Kidney (tissue), 14 donors: Measurements from ENCODE around the gene MVP. TPM values are rescaled to one million over a fixed set of nuclear protein-coding genes. Genes with fewer than 3 reads are reported as not detected.

Experiments
- DNase-seq, 5 donors: peaks; one replicate each; pipeline ENCODE4 v3.0.0-alpha.2; 2013 to 2020
- FAIRE-seq: peaks from 2 replicates; lab custom pipeline; 2012; peaks lifted over from hg19 to GRCh38; lab: Jason Lieb, UNC
- H3K27ac ChIP-seq, 2 donors: one replicate each; pipeline ENCODE4 v1.7.0; 2013; ENCODE audit warnings: low read depth in 2 of 2, low read length in 2 of 2, inconsistent platforms in 1 of 2
- H3K27me3 ChIP-seq: one replicate; pipeline ENCODE4 v1.7.1; 2013; ENCODE audit warnings: low read length, inconsistent platforms; ENCODE audit not compliant: control insufficient read depth, insufficient read depth
- H3K36me3 ChIP-seq, 3 donors: one replicate each; pipeline versions ENCODE4 v1.7.0 to v1.7.1; 2013; ENCODE audit warnings: low read length in 3 of 3, control low read depth in 1 of 3, inconsistent platforms in 1 of 3; ENCODE audit not compliant: insufficient read depth in 3 of 3, control insufficient read depth in 2 of 3
- H3K4me1 ChIP-seq, 3 donors: one replicate each; pipeline versions ENCODE4 v1.7.0 to v1.7.1; 2013; ENCODE audit warnings: low read length in 3 of 3, inconsistent platforms in 1 of 3, low read depth in 1 of 3; ENCODE audit not compliant: control insufficient read depth in 2 of 3, insufficient read depth in 2 of 3
- H3K4me3 ChIP-seq, 3 donors: one replicate each; pipeline versions ENCODE4 v1.7.0 to v1.8.1; 2013; ENCODE audit warnings: low read length in 3 of 3, control low read depth in 1 of 3, inconsistent platforms in 1 of 3
- H3K9ac ChIP-seq, 3 donors: one replicate each; pipeline versions ENCODE4 v1.7.0 to v1.7.1; 2013; ENCODE audit warnings: low read length in 3 of 3, control low read depth in 1 of 3, inconsistent platforms in 1 of 3
- H3K9me3 ChIP-seq, 3 donors: one replicate each; pipeline versions ENCODE4 v1.7.0 to v1.7.1; 2013; ENCODE audit warnings: low read length in 3 of 3, control low read depth in 1 of 3, inconsistent platforms in 1 of 3; ENCODE audit not compliant: control insufficient read depth in 2 of 3, insufficient read depth in 1 of 3
- intact Hi-C: fragments of 100-400 bp; cut with DNase I; formaldehyde crosslinking; loops from one replicate; pipeline ENCODE4 v1.11.1; 2022
- polyA plus RNA-seq: library from polyadenylated mRNA; stranded (reverse); fragments of 350-450 nt; fragmentation: Illumina TruSeq; extraction: RNeasy Lipid Tissue Mini Kit (QIAGEN cat#74804); gene quantifications from one replicate; pipeline ENCODE4 v1.2.3, GENCODE V29; 2014; ENCODE audit warnings: low read depth, low replicate concordance; ENCODE audit not compliant: insufficient read depth
- total RNA-seq: library from RNA; stranded (reverse); fragmentation: NEBNext Ultra II Directional; extraction: Animal tissue kit (Norgen Biotek cat#: 25700); gene quantifications from one replicate; pipeline ENCODE4 v1.2.1, GENCODE V29; 2021
- TF ChIP-seq, protein P1 (sequence below): IDR thresholded peaks from 3 replicates; pipeline ENCODE4 v1.5.1; 2012; ENCODE audit warnings: mild to moderate bottlenecking, moderate library complexity, borderline replicate concordance; ENCODE audit not compliant: insufficient read depth; ENCODE audit errors: extremely low read depth
- donor health status: control.
- donor health status: control.
- donor health status: control.
- donor health status: control.
- donor health status: control.
- donor health status: DM: yes; HTN: yes; CAD: no.
- donor health status: Normal renal cell carcinoma (clear cell type).

The MVP gene
- total and polyA plus RNA-seq, 2 donors from 2014 or later, result 123 to 271 TPM

GRCh38 chr16:29843931-29844330 is 23.7 kb downstream of the MVP start:
- DNase-seq (no peak), FAIRE-seq (no peak)
- Histone ChIP-seq H3K27ac (no peak overlapping the region), H3K9me3 (no peaks in the 10 kb centered on the region), H3K4me3 (no peak overlapping the region), H3K27me3 (no peaks in the 10 kb centered on the region), H3K9ac (no peak overlapping the region), H3K36me3 (peaks cover 0 to 56% (median 38%) of the 10 kb centered on the region in 3 donors), H3K4me1 (no peaks in the 10 kb centered on the region)
- intact Hi-C loops, result no loop called here
- TF ChIP-seq, protein P1, sequence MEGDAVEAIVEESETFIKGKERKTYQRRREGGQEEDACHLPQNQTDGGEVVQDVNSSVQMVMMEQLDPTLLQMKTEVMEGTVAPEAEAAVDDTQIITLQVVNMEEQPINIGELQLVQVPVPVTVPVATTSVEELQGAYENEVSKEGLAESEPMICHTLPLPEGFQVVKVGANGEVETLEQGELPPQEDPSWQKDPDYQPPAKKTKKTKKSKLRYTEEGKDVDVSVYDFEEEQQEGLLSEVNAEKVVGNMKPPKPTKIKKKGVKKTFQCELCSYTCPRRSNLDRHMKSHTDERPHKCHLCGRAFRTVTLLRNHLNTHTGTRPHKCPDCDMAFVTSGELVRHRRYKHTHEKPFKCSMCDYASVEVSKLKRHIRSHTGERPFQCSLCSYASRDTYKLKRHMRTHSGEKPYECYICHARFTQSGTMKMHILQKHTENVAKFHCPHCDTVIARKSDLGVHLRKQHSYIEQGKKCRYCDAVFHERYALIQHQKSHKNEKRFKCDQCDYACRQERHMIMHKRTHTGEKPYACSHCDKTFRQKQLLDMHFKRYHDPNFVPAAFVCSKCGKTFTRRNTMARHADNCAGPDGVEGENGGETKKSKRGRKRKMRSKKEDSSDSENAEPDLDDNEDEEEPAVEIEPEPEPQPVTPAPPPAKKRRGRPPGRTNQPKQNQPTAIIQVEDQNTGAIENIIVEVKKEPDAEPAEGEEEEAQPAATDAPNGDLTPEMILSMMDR, result no peak

GRCh38 chr16:29844575-29845331 is 24.5 kb downstream of the MVP start:
- intact Hi-C loops, result no loop called here
- TF ChIP-seq, protein P1, result no peak
- Histone ChIP-seq H3K36me3 (peaks cover 0 to 52% (median 38%) of the 10 kb centered on the region in 3 donors), H3K27ac (no peak overlapping the region), H3K4me1 (peaks cover 0 to 3% (median 0%) of the 10 kb centered on the region in 3 donors), H3K27me3 (no peaks in the 10 kb centered on the region), H3K9me3 (no peaks in the 10 kb centered on the region), H3K9ac (no peak overlapping the region), H3K4me3 (no peak overlapping the region)
- FAIRE-seq (no peak), DNase-seq (no peak)

- no peaks in the 10 kb centered on the region for H3K27me3 ChIP-seq
- no peaks in the 10 kb centered on the region for H3K9me3 ChIP-seq
- H3K4me1 ChIP-seq, result peaks cover 0 to 3% (median 0%) of the 10 kb centered on the region in 3 donors
- TF ChIP-seq, protein P1, result no peak
- peaks cover 0 to 43% (median 32%) of the 10 kb centered on the region in 3 donors for H3K36me3 ChIP-seq
- no peak overlapping the region for H3K4me3 ChIP-seq
- H3K27ac ChIP-seq, result no peak overlapping the region
- FAIRE-seq, result no peak
- intact Hi-C loops, result no loop called here
- DNase-seq, result no peak
- H3K9ac ChIP-seq, result no peak overlapping the region
Measured at GRCh38 chr16:29845656-29846055, 25.4 kb downstream of the MVP start.
